Measurements from ENCODE around the gene TANC2. TPM values are rescaled to one million over a fixed set of nuclear protein-coding genes. Genes with fewer than 3 reads are reported as not detected.

TANC2 gene
- total RNA-seq, 1 experiment from 2014 or later, result 24.2 TPM

DNA sequence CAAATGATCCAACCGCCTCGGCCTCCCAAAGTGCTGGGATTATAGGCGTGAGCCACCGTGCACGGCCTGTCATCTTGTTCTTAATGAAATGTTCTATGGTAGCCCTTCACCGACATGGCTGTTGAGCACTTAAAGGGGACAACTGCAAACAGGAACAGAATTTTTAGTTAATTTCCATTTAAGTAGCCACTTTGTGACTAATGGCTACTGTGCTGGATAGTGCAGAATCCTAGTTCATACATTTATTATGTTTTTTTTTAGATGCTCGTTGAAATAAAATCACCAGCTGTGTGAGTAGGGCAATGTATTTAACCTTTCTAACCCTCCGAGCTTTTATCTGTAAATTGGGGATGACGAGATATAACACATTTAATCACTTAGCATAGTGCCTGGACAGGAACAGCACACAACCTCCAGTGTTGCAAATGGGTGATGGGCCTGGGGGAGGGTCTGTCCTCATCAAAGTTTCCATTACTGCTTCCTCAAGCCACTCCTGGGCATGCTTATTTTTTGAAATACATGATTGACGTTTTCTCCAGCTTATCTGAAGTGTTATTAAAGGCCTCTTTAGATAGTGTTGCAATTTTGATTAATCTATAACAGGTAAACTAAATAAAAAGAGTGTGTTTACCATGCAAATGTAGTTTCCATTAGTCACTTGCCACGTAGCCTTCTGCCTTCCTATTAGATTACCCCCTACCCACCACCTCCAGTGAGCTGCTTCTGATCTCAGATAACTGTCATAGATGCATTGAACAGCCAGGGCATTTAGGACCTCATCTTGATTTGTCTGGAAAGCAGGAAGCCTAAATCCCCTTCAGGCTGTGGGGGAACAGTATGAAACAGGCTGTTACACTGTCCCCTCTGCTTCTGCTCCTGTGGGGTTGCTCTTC is 42.5 kb upstream of the TANC2 start:
- POLR2A ChIA-PET (ENCODE audit: unreplicated experiment), result no interaction called here

DNA sequence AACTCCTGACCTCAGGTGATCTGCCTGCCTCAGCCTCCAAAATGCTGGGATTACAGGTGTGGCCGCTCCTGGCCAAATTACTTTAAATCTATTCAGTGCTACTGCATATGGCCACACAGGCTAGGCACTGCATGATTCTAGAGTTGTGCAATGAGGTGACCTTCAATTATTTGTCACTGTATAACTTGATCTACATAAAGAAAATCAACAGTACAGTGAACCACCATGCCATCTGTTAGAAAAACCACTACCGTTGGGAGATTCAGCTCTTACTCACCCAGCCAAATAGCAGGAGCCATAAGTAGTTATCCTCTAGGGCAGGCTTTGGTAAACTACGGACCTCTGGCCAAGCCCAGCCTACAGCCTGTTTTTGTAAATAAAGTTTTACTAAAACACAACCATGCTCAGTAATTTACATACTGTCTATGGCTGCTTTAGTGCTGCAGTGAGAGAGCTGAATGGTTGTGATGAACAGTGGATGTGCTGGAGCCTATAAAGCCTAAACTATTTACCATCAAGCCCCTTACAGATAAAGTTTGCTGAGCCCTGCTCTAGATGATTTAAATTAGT is 40.7 kb upstream of the TANC2 start:
- Histone ChIP-seq H2AFZ (ENCODE audit: low read length) (0 out of 2 replicates have a peak overlapping the region, but pooled peaks have one; percentile 5), H3K4me1 (ENCODE audit: insufficient read depth, low read length) (0 out of 2 replicates have a peak, but pooled peaks cover 6% of the 10 kb centered on the region), H3K36me3 (ENCODE audit: low read depth, low read length) (no peaks in the 10 kb centered on the region), H3K27ac (ENCODE audit: low read length) (no peak overlapping the region), H4K20me1 (ENCODE audit: low read length) (no peaks in the 10 kb centered on the region), H3K4me2 (ENCODE audit: low read length) (no peak overlapping the region), H3K79me2 (ENCODE audit: low read length) (no peaks in the 10 kb centered on the region), H3F3A (ENCODE audit: low read length, unreplicated experiment) (no peaks in the 10 kb centered on the region), H3K9ac (ENCODE audit: low read length) (no peak overlapping the region), H3K27me3 (ENCODE audit: low read length) (no peaks in the 10 kb centered on the region), H3K9me3 (ENCODE audit: low read length) (no peaks in the 10 kb centered on the region), H3K9me2 (replicated peaks; ENCODE audit: low read length) (no peaks in the 10 kb centered on the region), H3K4me3 (ENCODE audit: low read length) (no peak overlapping the region)
- POLR2A ChIA-PET (ENCODE audit: unreplicated experiment), result no interaction called here
- DNase-seq (peak; percentile 70), ATAC-seq (peak; percentile 62)
- intact Hi-C loops (cut with micrococcal nuclease), result no loop called here
- no TSS peak for BruUV-seq (replicated peaks)
- TF ChIP-seq EZH2 (IDR thresholded peaks at IDR 0.05; ENCODE audit: low read length, unreplicated experiment), result no peak
- CTCF ChIA-PET, result no interaction called here

More for the DNA sequence above, 42.5 kb upstream of the TANC2 start:
- Histone ChIP-seq H3K4me1 (ENCODE audit: insufficient read depth, low read length) (0 out of 2 replicates have a peak, but pooled peaks cover 11% of the 10 kb centered on the region), H3F3A (ENCODE audit: low read length, unreplicated experiment) (no peaks in the 10 kb centered on the region), H3K27me3 (ENCODE audit: low read length) (no peaks in the 10 kb centered on the region), H4K20me1 (ENCODE audit: low read length) (no peaks in the 10 kb centered on the region), H3K9me3 (ENCODE audit: low read length) (no peaks in the 10 kb centered on the region), H3K4me2 (ENCODE audit: low read length) (no peak overlapping the region), H3K9me2 (replicated peaks; ENCODE audit: low read length) (no peaks in the 10 kb centered on the region), H3K27ac (ENCODE audit: low read length) (no peak overlapping the region), H3K36me3 (ENCODE audit: low read depth, low read length) (no peaks in the 10 kb centered on the region), H3K9ac (ENCODE audit: low read length) (no peak overlapping the region), H2AFZ (ENCODE audit: low read length) (no peak overlapping the region), H3K79me2 (ENCODE audit: low read length) (no peaks in the 10 kb centered on the region), H3K4me3 (ENCODE audit: low read length) (no peak overlapping the region)
- TF ChIP-seq EZH2phosphoT487 (IDR thresholded peaks at IDR 0.05; ENCODE audit: borderline replicate concordance, low read length) (no peak), CTCF (conservative IDR thresholded peaks at IDR 0.05; ENCODE audit: low read depth, low read length) (no peak), EZH2 (IDR thresholded peaks at IDR 0.05; ENCODE audit: low read length, unreplicated experiment) (no peak)
- DNase-seq, result no peak
- no TSS peak for BruUV-seq (replicated peaks)
- ATAC-seq, result no peak
- CTCF ChIA-PET, result no interaction called here
- intact Hi-C loops (cut with micrococcal nuclease), result no loop called here

- 0 out of 2 replicates have a peak, but pooled peaks cover 6% of the 10 kb centered on the region for H3K4me1 ChIP-seq (ENCODE audit: insufficient read depth, low read length)
- intact Hi-C loops (cut with micrococcal nuclease), result no loop called here
- no peaks in the 10 kb centered on the region for H3F3A ChIP-seq (ENCODE audit: low read length, unreplicated experiment)
- H3K4me2 ChIP-seq (ENCODE audit: low read length), result no peak overlapping the region
- no TSS peak for BruUV-seq (replicated peaks)
- no peak overlapping the region for H3K27ac ChIP-seq (ENCODE audit: low read length)
- ATAC-seq (no peak), DNase-seq (no peak)
- H4K20me1 ChIP-seq (ENCODE audit: low read length), result no peaks in the 10 kb centered on the region
- POLR2A ChIA-PET (ENCODE audit: unreplicated experiment), result no interaction called here
- no peak overlapping the region for H2AFZ ChIP-seq (ENCODE audit: low read length)
- no peak overlapping the region for H3K4me3 ChIP-seq (ENCODE audit: low read length)
- H3K79me2 ChIP-seq (ENCODE audit: low read length), result no peaks in the 10 kb centered on the region
- no peaks in the 10 kb centered on the region for H3K36me3 ChIP-seq (ENCODE audit: low read depth, low read length)
- TF ChIP-seq EZH2phosphoT487 (IDR thresholded peaks at IDR 0.05; ENCODE audit: borderline replicate concordance, low read length), result no peak
- no peaks in the 10 kb centered on the region for H3K27me3 ChIP-seq (ENCODE audit: low read length)
- CTCF ChIA-PET, result no interaction called here
- no peaks in the 10 kb centered on the region for H3K9me2 ChIP-seq (replicated peaks; ENCODE audit: low read length)
- H3K9me3 ChIP-seq (ENCODE audit: low read length), result no peaks in the 10 kb centered on the region
- H3K9ac ChIP-seq (ENCODE audit: low read length), result no peak overlapping the region
Observed at GRCh38 chr17:62927083-62927482, 39.0 kb upstream of the TANC2 start.
